Measurements from ENCODE around the gene CABLES1. TPM values are rescaled to one million over a fixed set of nuclear protein-coding genes. Genes with fewer than 3 reads are reported as not detected.

CABLES1 gene
- total and polyA plus RNA-seq, 2 of the 8 experiments (the other 6 are each of a cell fraction or from before 2014, with no cell fraction given), result 9.2 to 26.4 TPM

DNA sequence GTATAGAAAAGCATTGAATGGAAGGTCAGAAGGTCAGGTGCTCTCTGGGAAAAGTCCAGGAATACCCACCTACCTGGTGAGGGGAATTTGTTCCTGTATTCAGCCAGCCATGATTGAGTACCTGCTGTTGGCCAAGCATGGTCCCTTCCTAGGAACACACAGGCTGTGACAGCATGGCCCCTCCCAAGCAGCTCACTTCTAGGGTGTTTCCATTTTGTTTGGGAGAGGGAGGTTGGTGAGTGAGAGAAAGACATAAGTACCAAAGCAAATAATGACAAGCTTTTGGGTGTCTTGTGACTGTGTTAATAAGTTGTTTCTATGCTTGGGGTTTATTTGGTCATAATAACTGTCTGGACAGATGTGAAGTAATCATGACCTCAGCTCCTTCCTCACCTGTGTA lies 46.3 kb downstream of the CABLES1 start (continued):
- no peak for TF ChIP-seq GABPA (IDR thresholded peaks at IDR 0.05; ENCODE audit: borderline replicate concordance, insufficient read depth, low read length)
- TF ChIP-seq SUZ12 (IDR thresholded peaks at IDR 0.05; ENCODE audit: low read length), result no peak
